Activated CD4-positive, CD25-positive, alpha-beta regulatory T cell (primary cell): Measurements from ENCODE around the gene CSTA.

ENCODE experiments used
- DNase-seq, 4 experiments: peaks; one replicate each; lab custom pipeline; 2025; lab: John Stamatoyannopoulos, UW

Gene CSTA, protein sequence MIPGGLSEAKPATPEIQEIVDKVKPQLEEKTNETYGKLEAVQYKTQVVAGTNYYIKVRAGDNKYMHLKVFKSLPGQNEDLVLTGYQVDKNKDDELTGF

DNA sequence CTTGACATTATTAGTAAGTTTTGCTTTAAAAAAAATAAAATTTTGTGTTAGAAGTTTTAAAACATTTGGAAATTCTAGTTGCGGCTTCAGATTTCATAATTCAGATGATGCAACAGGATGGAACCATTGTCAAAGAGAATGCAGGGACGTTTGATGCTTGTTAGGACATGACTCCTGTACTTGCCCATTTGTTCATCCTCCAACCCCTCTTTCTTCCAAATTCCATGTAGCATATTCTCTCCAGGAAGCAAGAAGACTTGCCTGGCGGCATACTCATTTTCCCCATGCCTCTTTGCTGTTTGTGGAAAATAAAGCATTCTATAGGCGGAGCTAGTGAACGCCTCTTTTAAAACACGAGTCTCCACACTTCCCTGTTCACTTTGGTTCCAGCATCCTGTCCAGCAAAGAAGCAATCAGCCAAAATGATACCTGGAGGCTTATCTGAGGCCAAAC is at the start of gene CSTA:
CSTA (plus strand) TSS at position 378 of the 453 bp plus-strand sequence; CDS start at position 423, 45 bp downstream.
- DNase-seq, result no peak

DNA sequence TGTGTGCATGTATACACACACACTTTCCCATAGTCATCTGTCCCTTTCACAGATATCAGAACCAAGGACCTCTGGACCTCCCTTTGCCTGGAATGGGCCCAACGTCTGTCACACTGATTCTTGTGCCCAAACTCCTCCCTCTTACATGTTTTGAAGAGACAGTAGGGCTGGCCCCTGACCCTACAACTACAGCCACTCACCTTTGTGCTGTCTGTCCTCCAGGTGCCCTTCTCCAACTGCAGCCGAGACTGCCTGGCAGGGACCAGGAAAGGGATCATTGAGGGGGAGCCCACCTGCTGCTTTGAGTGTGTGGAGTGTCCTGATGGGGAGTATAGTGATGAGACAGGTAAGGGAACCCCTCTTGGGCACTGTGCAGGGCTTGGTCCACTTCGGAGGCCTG is 43.2 kb upstream of the CSTA start:
- no peak for DNase-seq

DNA sequence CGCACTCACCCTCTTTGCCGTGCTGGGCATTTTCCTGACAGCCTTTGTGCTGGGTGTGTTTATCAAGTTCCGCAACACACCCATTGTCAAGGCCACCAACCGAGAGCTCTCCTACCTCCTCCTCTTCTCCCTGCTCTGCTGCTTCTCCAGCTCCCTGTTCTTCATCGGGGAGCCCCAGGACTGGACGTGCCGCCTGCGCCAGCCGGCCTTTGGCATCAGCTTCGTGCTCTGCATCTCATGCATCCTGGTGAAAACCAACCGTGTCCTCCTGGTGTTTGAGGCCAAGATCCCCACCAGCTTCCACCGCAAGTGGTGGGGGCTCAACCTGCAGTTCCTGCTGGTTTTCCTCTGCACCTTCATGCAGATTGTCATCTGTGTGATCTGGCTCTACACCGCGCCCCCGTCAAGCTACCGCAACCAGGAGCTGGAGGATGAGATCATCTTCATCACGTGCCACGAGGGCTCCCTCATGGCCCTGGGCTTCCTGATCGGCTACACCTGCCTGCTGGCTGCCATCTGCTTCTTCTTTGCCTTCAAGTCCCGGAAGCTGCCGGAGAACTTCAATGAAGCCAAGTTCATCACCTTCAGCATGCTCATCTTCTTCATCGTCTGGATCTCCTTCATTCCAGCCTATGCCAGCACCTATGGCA is 41.1 kb upstream of the CSTA start:
- no peak for DNase-seq

DNA sequence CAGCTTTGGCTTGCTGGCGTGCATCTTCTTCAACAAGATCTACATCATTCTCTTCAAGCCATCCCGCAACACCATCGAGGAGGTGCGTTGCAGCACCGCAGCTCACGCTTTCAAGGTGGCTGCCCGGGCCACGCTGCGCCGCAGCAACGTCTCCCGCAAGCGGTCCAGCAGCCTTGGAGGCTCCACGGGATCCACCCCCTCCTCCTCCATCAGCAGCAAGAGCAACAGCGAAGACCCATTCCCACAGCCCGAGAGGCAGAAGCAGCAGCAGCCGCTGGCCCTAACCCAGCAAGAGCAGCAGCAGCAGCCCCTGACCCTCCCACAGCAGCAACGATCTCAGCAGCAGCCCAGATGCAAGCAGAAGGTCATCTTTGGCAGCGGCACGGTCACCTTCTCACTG is 40.6 kb upstream of the CSTA start:
- no peak for DNase-seq

DNA sequence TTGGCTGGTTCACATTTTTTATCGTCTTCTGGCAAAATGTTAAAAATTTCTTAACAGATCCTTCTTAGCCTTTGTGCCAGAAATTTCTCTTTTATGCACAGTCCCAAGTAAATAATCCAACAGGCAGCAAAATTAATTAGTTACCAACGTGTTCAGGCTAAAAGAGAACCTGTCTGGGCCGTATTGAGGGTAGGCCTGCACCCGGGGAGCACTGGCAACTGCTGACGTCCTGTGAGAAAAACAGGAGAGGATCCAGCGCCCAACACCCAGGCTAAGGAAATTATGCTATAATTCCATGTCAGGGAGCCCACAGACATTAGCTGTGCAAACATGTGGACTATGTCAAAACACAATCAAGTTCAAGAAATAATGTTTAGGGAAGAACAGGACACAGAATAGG is 30.7 kb upstream of the CSTA start:
- DNase-seq, result no peak

DNA sequence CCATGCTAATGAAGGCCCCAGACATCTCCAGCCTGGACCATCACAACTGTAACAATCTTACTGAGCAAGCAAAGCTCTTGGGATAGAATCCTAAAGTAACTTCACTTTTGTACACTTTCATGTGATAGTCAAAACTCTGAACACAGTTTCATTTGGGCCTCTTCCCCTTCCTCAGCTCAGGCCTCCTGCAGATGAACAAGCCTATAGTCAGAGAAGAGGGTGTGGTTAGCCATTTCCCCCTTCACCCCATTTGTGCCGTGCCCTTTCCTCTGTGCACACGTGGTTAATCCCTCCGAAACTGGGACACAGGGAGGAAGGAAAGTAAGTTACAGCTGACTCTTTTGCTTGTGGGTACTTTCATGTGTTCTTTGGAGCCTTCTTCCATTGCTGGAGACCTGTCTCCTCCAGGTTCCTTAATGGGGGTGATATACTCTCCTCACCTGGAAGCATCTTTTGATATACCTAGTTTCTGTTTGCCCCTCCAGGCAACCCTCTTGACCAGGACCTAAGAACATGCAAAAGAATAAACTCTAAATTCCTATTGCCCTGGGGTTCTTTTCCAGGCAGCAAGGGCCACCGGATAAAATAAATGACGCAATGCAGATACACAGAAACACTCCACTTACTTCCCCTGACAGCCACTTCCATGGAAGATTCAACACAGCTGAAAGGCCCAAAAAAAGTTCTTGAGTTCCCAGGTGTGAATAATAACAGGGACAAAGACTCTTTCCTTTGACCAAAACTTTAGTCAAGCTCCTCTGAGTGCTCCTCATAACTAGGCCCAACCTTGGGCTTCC is 29.6 kb upstream of the CSTA start:
- no peak for DNase-seq

DNA sequence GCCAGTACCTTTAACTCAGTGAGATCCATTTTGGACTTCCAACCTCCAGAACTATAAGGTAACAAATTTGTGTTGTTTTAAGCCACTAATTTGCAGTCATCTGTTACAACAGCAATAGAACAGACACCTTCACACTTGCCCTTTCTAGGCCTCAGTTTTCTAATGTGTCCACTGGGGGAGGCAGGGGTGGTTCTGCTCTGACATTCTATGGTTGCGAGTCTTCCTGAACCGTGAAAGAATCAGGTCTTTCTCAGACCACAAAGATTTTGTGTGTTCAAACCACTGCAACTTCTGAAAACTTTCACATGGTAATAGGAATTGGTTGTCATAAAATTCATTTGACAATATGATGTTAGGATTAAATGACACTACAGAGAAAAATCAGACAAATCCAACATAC is 26.8 kb upstream of the CSTA start:
- no peak for DNase-seq

DNA sequence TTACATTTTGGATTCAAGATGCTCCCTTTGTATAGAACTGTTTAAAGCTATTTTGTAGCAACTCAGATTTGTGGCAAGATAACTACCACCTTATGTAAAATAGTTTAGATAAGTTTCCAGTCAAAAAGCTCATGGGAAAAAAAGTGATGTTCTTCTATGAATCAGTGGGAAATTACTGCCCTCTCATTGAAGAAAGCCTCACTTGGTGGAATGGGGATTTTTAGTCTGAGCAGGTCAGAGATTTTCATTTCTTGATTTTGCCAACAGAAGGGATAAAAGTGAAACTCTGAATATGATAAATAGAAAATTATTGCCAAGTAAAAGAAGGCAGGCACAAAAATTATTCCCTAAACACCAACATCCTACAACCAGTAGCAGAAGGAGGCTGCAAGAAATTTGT is 25.8 kb upstream of the CSTA start:
- no peak for DNase-seq

DNA sequence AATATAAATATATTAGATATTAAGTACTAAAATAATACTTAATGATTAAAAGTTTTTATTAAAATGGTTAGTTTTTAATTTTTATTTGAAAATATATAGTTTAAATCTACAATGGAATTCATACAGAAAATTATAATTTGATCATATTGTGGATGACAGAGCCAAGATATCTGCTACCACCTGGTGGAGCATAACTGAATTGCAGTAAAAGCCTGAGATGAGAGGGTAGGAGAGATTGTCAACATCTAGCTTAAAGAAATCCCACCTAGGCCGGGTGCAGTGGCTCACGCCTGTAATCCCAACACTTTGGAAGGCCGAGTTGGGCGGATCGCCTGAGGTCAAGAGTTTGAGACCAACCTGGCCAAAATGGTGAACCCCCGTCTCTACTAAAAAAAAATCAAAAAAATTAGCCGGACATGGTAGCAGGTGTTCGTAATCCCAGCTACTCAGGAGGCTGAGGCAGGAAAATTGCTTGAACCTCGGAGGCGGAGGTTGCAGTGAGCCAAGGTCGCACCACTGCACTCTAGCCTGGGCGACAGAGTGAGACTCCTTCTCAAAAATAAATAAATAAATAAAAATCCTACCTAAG is 25.1 kb upstream of the CSTA start:
- peak in 1 of 4 experiments; percentile 1 for DNase-seq

DNA sequence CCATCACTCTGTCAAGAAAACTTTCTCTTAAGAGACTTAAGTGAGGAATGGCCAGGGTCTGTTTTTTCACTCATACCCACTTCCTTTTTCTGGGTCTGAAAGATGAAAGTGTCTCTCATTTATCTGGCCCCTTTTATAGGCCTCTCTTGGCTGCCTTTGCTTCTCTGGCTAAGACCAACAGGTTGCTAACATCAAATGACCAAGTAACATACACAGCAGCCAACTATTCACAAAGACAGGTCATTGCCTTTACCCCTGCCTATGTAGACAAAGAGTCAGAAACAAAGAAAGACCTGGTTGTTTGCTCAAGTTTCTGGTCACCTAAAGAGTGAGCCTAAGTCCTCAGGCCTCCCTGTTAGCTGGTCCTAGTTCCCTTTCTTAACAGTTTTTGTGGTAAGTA is 24.0 kb upstream of the CSTA start:
- DNase-seq, result no peak

DNA sequence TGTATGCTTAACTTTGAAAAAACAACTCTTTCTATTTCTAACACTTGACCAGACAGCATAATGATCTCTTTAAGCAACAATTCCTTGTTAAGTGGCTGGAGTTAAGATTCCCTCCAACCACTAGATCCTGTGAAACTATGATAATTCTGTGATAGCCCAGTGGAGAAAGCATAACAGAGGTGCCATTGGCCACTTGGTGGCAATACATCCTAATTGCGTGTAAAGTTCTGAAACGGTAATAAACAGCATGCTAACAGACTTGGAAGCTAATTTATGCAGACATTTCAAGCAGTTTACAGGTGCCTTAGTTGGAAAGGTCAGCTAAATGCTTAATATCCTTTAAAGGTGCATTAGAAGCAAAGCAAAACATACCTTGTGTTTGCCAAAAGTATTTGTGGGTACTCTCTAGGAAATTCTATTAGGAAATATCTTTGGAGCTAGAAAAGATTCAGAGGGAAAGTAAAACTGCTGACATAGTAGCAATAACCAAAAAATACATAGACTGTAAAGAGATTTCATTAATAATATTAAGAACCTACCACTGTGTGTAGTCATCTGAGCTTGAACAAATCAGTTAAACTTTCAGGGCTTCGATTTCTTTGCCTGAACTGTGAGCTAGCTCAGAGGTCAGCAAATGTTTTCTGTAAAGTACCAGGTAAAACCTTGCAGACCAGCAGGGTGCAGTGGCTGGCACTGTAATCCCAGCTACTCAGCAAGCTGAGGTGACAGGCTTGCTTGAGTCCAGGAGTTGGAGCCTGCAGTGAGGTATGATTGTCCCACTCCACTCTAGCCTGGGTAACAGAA is 19.0 kb upstream of the CSTA start:
- no peak for DNase-seq

DNA sequence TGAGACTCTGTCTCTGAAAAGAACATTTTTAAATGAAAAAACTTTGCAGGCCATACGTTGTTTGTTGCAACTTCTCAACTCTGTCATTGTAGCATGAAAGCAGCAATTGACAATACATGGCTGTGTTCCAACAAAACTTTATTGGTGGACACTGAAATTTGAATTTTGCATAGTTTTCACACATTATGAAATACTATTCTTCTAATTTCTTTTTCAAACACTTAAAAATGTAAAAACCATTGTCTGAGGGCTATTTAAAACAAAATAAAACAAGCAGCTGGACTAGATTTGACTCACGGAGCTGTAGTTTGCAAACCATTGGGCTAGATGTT is 18.5 kb upstream of the CSTA start:
- DNase-seq, result no peak

DNA sequence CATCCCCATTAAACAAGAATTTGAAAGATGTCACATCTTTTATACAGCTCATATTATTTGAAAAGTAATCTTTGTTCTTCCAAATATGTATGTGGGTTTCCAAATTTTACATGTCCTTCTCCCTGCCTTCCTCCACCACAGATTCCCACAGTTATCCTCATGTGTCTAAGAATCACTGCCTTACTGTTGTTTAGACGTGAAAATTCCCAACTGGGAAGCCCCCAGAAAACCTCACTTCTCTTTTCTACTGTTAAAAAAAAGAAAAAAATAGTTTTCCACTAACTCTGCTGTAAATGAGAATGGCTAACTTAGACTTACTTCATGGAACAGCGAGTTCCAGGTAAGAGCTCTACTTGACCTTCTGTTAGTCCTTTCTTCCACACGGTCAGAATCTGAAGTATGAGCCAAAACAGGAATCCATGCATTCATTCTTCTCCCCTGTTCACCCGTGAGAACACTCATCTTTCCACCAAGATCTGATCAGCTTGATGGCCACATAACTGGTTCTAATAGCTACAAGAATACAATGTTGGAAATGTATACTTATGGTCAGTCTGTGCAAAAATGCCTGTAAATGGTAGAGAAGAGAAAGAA is 17.9 kb upstream of the CSTA start:
- no peak for DNase-seq

DNA sequence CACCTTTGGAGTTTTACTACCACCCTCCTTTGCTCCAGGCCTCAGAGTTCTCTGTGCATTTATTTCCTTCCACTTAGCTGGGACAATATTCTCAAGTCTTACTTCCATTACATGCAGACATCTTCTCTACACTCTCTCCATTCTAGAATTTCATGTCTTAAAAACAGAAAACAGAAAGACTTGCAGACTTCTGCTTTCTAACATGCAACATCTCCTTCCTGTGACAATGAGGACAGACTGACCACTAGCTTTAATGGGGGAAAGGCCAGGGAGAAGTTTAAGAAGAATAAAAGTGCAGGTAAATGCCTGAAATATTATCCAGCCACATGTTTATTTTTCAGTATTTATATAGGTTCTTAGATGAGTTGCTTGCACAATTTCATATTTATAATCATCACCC is 17.1 kb upstream of the CSTA start:
- no peak for DNase-seq

DNA sequence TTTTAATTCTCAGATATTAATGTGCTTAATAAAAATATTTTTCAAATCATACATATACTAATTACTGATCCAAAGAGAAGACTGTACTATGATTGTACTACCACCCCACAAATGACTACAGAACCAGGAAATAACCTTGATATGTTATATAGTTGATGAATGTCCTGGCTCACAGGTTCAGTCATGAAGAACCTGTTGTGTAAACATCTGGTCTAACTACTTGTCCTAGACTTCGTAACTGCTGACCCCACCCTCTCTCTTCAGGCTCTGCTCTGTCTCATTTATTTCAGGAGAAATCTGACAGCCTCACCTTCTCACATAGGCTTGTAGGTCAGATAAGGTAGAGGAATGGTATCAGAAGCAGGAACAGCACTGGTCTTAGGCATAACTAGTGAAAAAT is 14.7 kb upstream of the CSTA start:
- DNase-seq, result no peak

DNA sequence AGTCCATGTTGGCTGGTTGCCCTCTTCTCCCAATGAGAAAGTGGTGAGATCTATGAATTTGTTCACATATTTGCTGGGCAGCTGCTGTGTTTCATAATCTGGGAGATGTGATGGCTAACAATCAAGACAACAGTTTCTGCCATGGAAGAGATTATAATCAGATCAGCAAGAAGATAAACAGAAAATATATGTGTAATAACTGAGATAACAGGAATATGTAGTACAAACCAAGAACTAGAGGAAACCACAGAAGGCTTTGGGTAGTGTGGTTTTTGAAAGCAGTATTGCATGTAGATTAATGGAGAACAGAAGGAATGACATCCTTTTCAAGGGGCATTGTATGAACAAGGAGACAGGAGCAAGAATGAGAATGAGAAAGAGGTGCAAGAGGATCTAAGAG is 12.2 kb upstream of the CSTA start:
- DNase-seq, result no peak

DNA sequence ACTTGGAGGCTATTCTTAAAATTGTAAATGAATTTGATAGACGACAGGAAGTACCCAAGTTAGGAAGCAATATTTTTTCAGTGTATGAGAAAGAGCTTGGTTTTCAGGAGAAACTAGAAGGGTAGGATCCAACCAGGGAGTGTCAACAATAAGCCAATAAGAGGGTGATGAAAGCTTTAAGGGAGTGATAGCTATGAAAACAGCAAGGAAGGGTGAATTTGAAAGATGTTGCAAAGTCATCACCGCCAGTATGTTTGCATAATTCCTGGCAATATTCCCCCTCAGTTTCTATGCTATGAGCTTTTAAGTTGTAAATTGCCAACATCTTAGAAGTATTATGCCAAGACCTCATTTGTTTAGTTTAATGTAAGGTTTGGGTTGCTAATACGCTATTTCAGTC is 11.8 kb upstream of the CSTA start:
- DNase-seq, result no peak

DNA sequence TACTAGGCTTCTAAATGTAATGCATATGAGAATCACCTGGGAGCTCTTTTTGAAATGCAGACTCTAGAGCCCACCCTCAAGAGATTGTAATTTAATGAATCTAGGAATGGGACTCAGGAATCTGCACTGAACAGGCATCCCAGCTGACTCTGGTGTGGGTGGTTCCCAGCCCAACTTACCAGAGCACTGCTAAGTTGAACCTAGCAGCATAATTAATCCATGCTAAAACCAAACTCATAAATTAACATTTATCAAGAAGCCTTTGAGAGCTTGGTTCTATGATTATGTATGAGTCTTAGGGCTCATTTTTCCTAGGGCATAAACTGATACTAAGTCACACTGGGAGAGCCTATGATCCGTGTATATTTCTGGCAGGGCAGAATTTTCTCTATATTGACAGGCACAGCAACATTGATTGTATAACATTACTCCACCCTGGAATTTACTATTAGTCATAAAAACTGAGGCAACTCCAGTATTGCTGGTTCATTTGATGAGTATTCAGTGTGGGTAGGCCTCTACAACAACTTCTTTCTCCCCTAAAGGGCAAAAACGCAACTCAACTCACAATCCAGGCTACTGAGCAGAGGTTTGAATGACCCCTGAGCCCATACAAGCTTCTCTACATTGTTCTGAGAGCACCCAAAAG is 10.7 kb upstream of the CSTA start:
- no peak for DNase-seq

DNA sequence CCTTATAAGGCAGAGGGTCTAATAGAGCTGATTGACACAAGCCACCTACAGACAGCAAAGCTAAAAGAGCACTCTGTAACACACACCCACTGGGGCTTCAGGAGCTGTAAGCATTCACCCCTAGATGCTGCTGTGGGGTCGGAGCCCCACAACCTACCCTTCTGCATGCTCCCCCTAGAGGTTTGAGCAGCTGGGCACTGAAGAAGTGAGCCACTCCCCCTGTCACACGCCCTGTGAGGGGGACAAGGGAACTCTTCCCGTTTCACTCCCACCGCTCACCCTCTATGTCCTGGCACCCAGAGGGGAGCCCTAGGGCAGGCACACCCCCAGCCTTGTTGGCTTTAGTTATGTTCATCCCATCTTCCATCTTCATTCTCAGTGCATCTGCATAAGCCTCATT is 9.4 kb upstream of the CSTA start:
- DNase-seq, result no peak

DNA sequence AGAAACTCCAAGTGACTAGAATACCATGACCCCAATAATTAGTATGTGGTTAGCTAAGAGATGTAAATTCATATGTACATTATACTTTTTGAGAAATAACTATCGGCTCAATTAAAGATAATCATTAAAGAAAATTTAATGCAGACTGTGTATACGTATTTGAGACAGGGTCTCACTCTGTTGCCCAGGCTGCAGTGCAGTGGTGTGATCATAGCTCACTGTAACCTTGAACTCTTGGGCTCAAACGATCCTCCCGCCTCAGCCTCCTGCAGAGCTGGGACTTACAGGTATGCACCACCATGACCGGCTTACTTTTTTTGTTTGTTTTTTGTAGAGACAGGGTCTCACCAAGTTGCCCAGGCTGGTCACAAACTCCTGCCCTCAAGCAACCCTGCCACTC is 8.7 kb upstream of the CSTA start:
- DNase-seq, result no peak

DNA sequence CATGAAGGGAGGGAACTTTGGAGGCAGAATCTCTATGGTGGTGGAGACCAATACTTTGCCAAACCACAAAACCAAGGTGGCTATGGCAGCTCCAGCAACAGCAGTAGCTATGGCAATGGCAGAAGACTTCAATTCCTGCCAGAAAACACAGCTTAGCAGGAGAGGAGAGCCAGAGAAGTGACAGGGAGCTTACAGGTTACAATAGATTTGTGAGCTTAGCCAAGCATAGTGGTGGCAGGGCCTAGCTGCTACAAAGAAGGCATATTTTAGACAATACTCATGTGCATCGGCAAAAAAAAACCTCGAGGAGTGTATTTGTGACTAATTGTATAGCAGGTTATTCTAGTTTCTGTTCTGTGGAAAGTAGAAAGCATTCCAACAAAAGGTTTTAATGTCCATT is 6.4 kb upstream of the CSTA start:
- no peak for DNase-seq
